K562 (cell line): ENCODE results near the gene IFNA6. TPM values are rescaled to one million over a fixed set of nuclear protein-coding genes. Genes with fewer than 3 reads are reported as not detected.

Experiments
- ATAC-seq: fragments of 200-7000 bp; cut with Tn5 transposase; 3 replicates; pipeline ENCODE4 v1.9.1; 2020; ENCODE audit warnings: moderate library complexity
- BruUV-seq: library from RNA; stranded (reverse); fragments of 400-500 nt; replicated peaks from 2 replicates; lab custom pipeline; 2021; lab: Mats Ljungman, UMichigan
- CTCF ChIA-PET: fragments of 300-600 bp; formaldehyde crosslinking; extraction: SDS; loops from one replicate; lab custom pipeline; 2021; ENCODE audit warnings: low intra/inter-chr PET ratio; lab: Yijun Ruan, JAX
- POLR2A ChIA-PET: fragments of 300-600, 350-650 bp; sonication (Branson Sonifier 250); formaldehyde crosslinking; extraction: SDS; loops from one replicate; lab custom pipeline; 2021; ENCODE audit warnings: antibody characterized with exemption, inconsistent platforms; lab: Yijun Ruan, JAX
- DNase-seq, 4 experiments: peaks; one replicate each; pipeline versions ENCODE4 v3.0.0 to v3.0.0-alpha.2; 2011 to 2018; ENCODE audit warnings: low spot score in 3 of 4, mixed read lengths in 3 of 4; ENCODE audit errors: extremely low read depth in 1 of 4
- FAIRE-seq: peaks from 2 replicates; lab custom pipeline; 2011; peaks lifted over from hg19 to GRCh38; lab: Jason Lieb, UNC
- H2AFZ ChIP-seq: 2 replicates; pipeline ENCODE4 v1.6.0; 2011; ENCODE audit warnings: low read depth, low read length, control low read depth, inconsistent platforms
- H3K27ac ChIP-seq: fragments of 200-600 bp; 3 replicates; pipeline ENCODE4 v1.8.0; 2011; ENCODE audit warnings: low read depth, mild to moderate bottlenecking, control low read depth, inconsistent platforms, low read length, moderate library complexity, mixed read lengths; ENCODE audit errors: extremely low read depth
- H3K27me3 ChIP-seq, 2 experiments: fragments of 300-600 bp in 1 of 2; 2 replicates in 1 of 2; 3 replicates in 1 of 2; pipeline versions ENCODE4 v1.6.0 to v1.8.0; 2011; ENCODE audit warnings: inconsistent platforms in 2 of 2, low read length in 2 of 2, mild to moderate bottlenecking in 1 of 2, mixed read lengths in 1 of 2, moderate library complexity in 1 of 2; ENCODE audit not compliant: control insufficient read depth in 2 of 2, insufficient read depth in 2 of 2
- H3K36me3 ChIP-seq: fragments of 300-600 bp; 3 replicates; pipeline ENCODE4 v1.8.0; 2011; ENCODE audit warnings: mild to moderate bottlenecking, low read length, inconsistent platforms; ENCODE audit not compliant: control insufficient read depth, insufficient read depth
- H3K4me1 ChIP-seq, 2 experiments: fragments of 200-600 bp in 1 of 2; replicated peaks in 1 of 2; 2 replicates in 1 of 2; 3 replicates in 1 of 2; pipeline versions ENCODE4 v1.5.1 to v1.8.0; 2011; ENCODE audit warnings: inconsistent platforms in 2 of 2, low read length in 2 of 2, mild to moderate bottlenecking in 1 of 2, mixed read lengths in 1 of 2, moderate library complexity in 1 of 2; ENCODE audit not compliant: control insufficient read depth in 2 of 2, insufficient read depth in 2 of 2
- H3K4me2 ChIP-seq: 2 replicates; pipeline ENCODE4 v1.6.1; 2011; ENCODE audit warnings: low read length, control low read depth, inconsistent platforms, mixed read lengths; ENCODE audit not compliant: insufficient read depth
- H3K4me3 ChIP-seq: fragments of 200-600 bp; sonication (generic), shearing (Covaris generic); 2 replicates; pipeline ENCODE4 v1.5.1; 2016; ENCODE audit warnings: control low read depth, inconsistent platforms
- H3K79me2 ChIP-seq: fragments of 200-600 bp; 3 replicates; pipeline ENCODE4 v1.8.0; 2011; ENCODE audit warnings: low read length, inconsistent platforms; ENCODE audit not compliant: control insufficient read depth, insufficient read depth
- H3K9ac ChIP-seq, 2 experiments: 2 replicates each; pipeline versions ENCODE4 v1.6.0 to v1.6.1; 2011; ENCODE audit warnings: low read depth in 2 of 2, low read length in 2 of 2, control low read depth in 1 of 2, inconsistent platforms in 1 of 2, mild to moderate bottlenecking in 1 of 2, mixed read lengths in 1 of 2; ENCODE audit not compliant: insufficient read depth in 1 of 2
- H3K9me1 ChIP-seq: one replicate; pipeline ENCODE4 v1.6.0; 2011; ENCODE audit warnings: inconsistent platforms, mild to moderate bottlenecking, low read length, moderate library complexity; ENCODE audit not compliant: control insufficient read depth, insufficient read depth
- H3K9me3 ChIP-seq: replicated peaks from 2 replicates; pipeline ENCODE4 v1.5.1; 2011; ENCODE audit warnings: low read depth, low read length, inconsistent platforms; ENCODE audit not compliant: control insufficient read depth, insufficient read depth
- H4K20me1 ChIP-seq: replicated peaks from 2 replicates; pipeline ENCODE4 v1.6.1; 2011; ENCODE audit warnings: low read length, inconsistent platforms, mixed read lengths; ENCODE audit not compliant: control insufficient read depth, insufficient read depth
- CBX5 ChIP-seq: IDR thresholded peaks from 2 replicates; pipeline ENCODE4 v1.6.1; 2014; ENCODE audit warnings: low read depth, borderline replicate concordance
- CLOCK ChIP-seq: fragments of 250-450 bp; sonication (Bioruptor Pico); IDR thresholded peaks from 2 replicates; pipeline ENCODE4 v1.4.0; 2020; ENCODE audit warnings: mild to moderate bottlenecking, moderate library complexity, borderline replicate concordance
- FOXP4 ChIP-seq: sonication (generic); formaldehyde crosslinking; IDR thresholded peaks from 2 replicates; pipeline ENCODE4 v1.8.0; 2022; ENCODE audit warnings: mild to moderate bottlenecking, missing genetic modification reagents, borderline replicate concordance
- KLF16 ChIP-seq: IDR thresholded peaks from 2 replicates; pipeline ENCODE4 v1.6.1; 2016; ENCODE audit warnings: antibody characterized with exemption
- MAFG ChIP-seq: fragments of 450-650 bp; conservative IDR thresholded peaks from 2 replicates; pipeline ENCODE4 v1.6.1; 2016; ENCODE audit warnings: missing genetic modification characterization, missing compliant biosample characterization
- PREB ChIP-seq: sonication (generic); formaldehyde crosslinking; IDR thresholded peaks from 2 replicates; pipeline ENCODE4 v1.8.1; 2023; ENCODE audit warnings: mild to moderate bottlenecking, missing genetic modification reagents
- SP2 ChIP-seq: IDR thresholded peaks from 2 replicates; pipeline ENCODE4 v1.6.1; 2011; ENCODE audit warnings: mild to moderate bottlenecking, low read depth, low read length, moderate library complexity; ENCODE audit not compliant: poor library complexity, severe bottlenecking; ENCODE audit errors: extremely low read depth
- SRSF1 ChIP-seq: fragments of 200-400 bp; formaldehyde crosslinking; IDR thresholded peaks from 2 replicates; pipeline ENCODE4 v1.6.1; 2017; ENCODE audit warnings: mild to moderate bottlenecking, low read depth, low read length, moderate library complexity
- USF1 ChIP-seq: sonication (generic); formaldehyde crosslinking; IDR thresholded peaks from 2 replicates; pipeline ENCODE4 v1.9.0; 2022; ENCODE audit warnings: mild to moderate bottlenecking, missing genetic modification reagents
- ZNF282 ChIP-seq: sonication (generic); formaldehyde crosslinking; IDR thresholded peaks from 2 replicates; pipeline ENCODE4 v1.8.1; 2023; ENCODE audit warnings: missing genetic modification reagents
- ZNF41 ChIP-seq: fragments of 250-450 bp; sonication (Bioruptor Pico); conservative IDR thresholded peaks from 2 replicates; pipeline ENCODE4 v1.4.0; 2020; ENCODE audit warnings: mild to moderate bottlenecking
- WGBS: fragments of 100-300 bp; shearing (Covaris generic); methylation state at CpG from one replicate; pipeline ENCODE4 v1.1.6; 2016; ENCODE audit warnings: low coverage, mixed read lengths; ENCODE audit not compliant: insufficient coverage; ENCODE audit errors: missing lambda C conversion rate; 5-methylcytosine and 5-hydroxymethylcytosine counted together
- in situ Hi-C: fragments of 300-500 bp; cut with MboI; formaldehyde crosslinking; loops from 4 replicates; pipeline ENCODE4 v1.15.0; 2018; ENCODE audit warnings: inconsistent platforms, mixed read lengths
- intact Hi-C: fragments of 100-400 bp; cut with micrococcal nuclease; formaldehyde crosslinking; loops from 2 replicates; pipeline ENCODE4 v1.14.2; 2022
- polyA plus RNA-seq, 8 experiments: library from polyadenylated mRNA; depleted of rRNA in 4 of 8; stranded (reverse) in 5 of 8; unstranded in 3 of 8; fragments of >200 nt; fragmentation: Nextera tagmentation in 2 of 8; fragmentation: Illumina TruSeq in 1 of 8; extraction: Ambion mirVana in 2 of 8; extraction: Trizol in 1 of 8; gene quantifications; 2 replicates each; pipeline versions ENCODE4 v1.2.1 to v1.2.3, GENCODE V29; 2011 to 2014; ENCODE audit warnings: inconsistent platforms in 1 of 8, missing spikeins in 1 of 8
- total RNA-seq, 7 experiments: library from RNA; depleted of rRNA in 6 of 7; stranded (reverse); fragments of >200 nt in 6 of 7; fragmentation: Illumina TruSeq in 2 of 7; extraction: Trizol in 2 of 7; gene quantifications; 2 replicates each; pipeline versions ENCODE4 v1.2.1 to v1.2.3, GENCODE V29; 2011 to 2021; ENCODE audit warnings: low replicate concordance in 1 of 7

Gene IFNA6
- total and polyA plus RNA-seq, 9 of the 15 experiments (the other 6 are each of a cell fraction or from before 2014, with no cell fraction given): not detected

- BruUV-seq: no TSS peak
- H3K27me3 ChIP-seq: no peaks in the 10 kb centered on the region
- WGBS: no CpG with 5 or more reads among the region's 5 CpGs
- intact Hi-C loops: no loop called here
- no peak for ATAC-seq
- H3K9me3 ChIP-seq: no peaks in the 10 kb centered on the region
- H3K36me3 ChIP-seq: no peaks in the 10 kb centered on the region
- no peaks in the 10 kb centered on the region for H3K4me1 ChIP-seq
- H3K27ac ChIP-seq: no peak overlapping the region
- H3K9me1 ChIP-seq: no peaks in the 10 kb centered on the region
- no peak overlapping the region for H3K4me2 ChIP-seq
- H2AFZ ChIP-seq: no peak overlapping the region
- no peaks in the 10 kb centered on the region for H3K79me2 ChIP-seq
- H3K9ac ChIP-seq: no peak overlapping the region
- TF ChIP-seq MAFG (tag) (no peak), FOXP4 (no peak), SP2 (no peak), ZNF41 (CRISPR knock-in tag) (no peak), CLOCK (no peak), KLF16 (no peak), CBX5 (no peak), ZNF282 (no peak), PREB (no peak), SRSF1 (no peak), USF1 (no peak)
- TF ChIP-seq, all 486 proteins: peak for 0
- ChIA-PET CTCF (no interaction called here), POLR2A (no interaction called here)
- in situ Hi-C loops: no loop called here
- DNase-seq (no peak), FAIRE-seq (no peak)
- Histone ChIP-seq H4K20me1 (no peaks in the 10 kb centered on the region), H3K4me3 (no peak overlapping the region)
Measured at GRCh38 chr9:21398955-21399489, 48.3 kb upstream of the IFNA6 start.
